Measurements from ENCODE around the gene MCL1.

DNA sequence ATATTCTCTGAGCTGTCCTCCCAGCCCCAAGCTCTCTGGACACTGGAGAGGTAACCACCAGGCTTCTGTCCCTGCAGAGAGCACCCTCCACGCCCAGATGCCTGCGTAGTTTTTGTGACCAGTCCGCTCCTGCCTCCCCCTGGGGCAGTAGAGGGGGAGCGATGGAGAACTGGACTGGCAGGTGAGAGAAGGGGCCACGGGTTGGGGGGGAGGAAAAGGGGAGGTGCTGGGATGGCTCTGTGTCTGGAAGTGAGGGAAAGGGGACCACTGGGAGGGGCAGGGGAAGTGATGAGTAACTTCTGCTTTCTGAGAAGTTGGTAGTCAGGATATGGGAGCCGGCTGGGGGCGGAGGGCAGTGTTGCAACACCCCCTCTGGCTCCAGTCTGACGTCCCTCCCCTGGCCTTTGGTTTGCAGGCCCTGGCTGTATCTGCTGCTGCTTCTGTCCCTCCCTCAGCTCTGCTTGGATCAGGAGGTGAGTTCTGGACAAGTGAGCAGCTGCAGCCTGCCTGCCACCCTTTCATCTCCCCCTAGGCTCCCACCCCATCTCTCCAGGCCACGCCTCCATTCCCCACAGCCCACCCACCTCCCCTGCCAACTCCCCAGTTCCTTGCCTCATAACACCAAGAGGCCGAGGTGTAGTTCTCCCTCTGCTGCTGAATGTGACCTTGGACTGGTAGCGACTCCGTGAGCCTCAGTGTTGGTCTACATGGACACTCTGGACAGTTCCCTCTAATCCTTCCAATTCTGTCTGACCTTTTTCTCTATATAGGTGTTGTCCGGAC, 27.1 kb downstream of the MCL1 start:
- TF ChIP-seq, protein P1, sequence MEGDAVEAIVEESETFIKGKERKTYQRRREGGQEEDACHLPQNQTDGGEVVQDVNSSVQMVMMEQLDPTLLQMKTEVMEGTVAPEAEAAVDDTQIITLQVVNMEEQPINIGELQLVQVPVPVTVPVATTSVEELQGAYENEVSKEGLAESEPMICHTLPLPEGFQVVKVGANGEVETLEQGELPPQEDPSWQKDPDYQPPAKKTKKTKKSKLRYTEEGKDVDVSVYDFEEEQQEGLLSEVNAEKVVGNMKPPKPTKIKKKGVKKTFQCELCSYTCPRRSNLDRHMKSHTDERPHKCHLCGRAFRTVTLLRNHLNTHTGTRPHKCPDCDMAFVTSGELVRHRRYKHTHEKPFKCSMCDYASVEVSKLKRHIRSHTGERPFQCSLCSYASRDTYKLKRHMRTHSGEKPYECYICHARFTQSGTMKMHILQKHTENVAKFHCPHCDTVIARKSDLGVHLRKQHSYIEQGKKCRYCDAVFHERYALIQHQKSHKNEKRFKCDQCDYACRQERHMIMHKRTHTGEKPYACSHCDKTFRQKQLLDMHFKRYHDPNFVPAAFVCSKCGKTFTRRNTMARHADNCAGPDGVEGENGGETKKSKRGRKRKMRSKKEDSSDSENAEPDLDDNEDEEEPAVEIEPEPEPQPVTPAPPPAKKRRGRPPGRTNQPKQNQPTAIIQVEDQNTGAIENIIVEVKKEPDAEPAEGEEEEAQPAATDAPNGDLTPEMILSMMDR (IDR thresholded peaks at IDR 0.05; ENCODE audit: low read depth, low read length): no peak
- no peak for TF ChIP-seq EZH2phosphoT487 (IDR thresholded peaks at IDR 0.05; ENCODE audit: low read depth)
